ENCODE results near the gene JUND. TPM values are rescaled to one million over a fixed set of nuclear protein-coding genes. Genes with fewer than 3 reads are reported as not detected.

The JUND gene
- total and polyA plus RNA-seq, 2 of the 4 experiments (the other 2 are of a cell fraction) = 14.2 to 77.2 TPM

DNA sequence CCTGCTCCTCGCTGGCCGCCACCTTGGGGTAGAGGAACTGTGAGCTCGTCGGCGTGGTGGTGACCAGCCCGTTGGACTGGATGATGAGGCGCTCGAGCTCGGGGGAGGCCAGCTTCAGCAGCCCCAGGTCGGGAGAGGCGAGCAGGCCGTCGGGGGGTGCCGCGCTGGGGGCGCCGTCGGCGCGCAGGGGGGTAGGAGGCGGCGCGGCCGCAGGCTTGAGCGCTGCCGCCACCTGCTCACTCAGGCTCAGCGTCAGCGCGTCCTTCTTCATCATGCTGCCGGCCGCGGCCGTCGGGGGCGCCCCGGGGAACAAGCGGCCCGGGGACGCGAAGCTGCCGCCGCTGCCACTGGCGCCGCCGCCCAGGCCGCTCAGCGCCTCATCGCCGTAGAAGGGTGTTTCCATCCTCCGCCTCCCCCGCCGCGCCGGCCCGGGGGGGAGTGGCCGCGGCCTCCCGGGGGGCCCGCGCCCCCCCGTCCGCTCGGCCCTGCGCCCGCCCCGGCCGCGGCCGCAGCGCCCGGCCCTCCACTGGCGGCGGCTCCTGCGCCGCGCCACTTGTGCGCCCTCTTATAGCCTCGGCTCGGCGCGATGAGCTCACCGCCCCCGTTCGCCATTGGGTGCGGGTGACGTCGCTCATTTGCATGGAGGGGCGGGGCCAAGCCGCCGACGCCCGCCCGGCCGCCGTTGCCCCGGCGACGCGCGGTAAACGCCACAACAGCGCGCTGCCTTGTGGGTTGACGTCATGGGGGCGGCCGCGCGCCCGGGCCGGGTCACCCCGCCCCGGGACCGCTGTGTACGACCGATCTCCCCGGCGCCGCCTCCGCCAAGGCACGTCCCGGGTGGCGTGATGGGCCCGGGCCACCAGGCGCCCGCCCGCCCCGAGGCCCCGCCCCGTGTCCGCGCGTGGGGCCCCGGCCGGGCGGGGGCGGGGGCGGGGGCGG, at the start of gene JUND (continued):
- TF ChIP-seq RAD21 (IDR thresholded peaks at IDR 0.05; ENCODE audit: low read length) (no peak), BHLHE40 (IDR thresholded peaks at IDR 0.05; ENCODE audit: low read depth, low read length) (peak; percentile 74), FOS (IDR thresholded peaks at IDR 0.05; ENCODE audit: low read depth, low read length) (peak; percentile 49), ELK1 (IDR thresholded peaks at IDR 0.05; ENCODE audit: borderline replicate concordance, low read depth, low read length) (no peak)
